GM19099 (cell line): ENCODE measurements around the gene E4F1.

Experiments
- POLR2A ChIP-seq: IDR thresholded peaks from 3 replicates; pipeline ENCODE4 v1.6.1; 2011; ENCODE audit warnings: low read depth; ENCODE audit not compliant: insufficient read length; ENCODE audit errors: extremely low read depth

The E4F1 gene

GRCh38 chr16:2278956-2279800 lies 55.8 kb downstream of the E4F1 start:
- no peak for TF ChIP-seq POLR2A

DNA sequence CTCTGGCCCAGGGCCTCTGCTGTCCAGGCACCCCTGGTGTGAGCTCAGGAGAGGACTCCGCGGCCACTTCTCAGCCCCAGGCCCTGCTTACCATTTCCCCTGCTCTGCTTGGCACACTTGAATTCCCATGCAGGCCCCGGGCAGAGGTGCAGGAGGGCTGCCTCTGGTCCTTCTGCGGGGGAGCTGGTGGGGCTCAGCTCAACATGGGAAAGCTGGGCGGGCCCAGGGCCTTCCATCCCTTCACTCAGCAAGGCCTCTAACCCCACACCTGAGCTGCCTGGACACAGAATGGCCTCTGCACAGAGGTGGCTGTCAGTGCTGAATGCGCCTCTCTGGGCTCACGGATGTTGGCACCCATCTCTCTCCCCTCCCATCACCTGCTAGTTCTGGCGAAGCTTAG lies 57.1 kb downstream of the E4F1 start:
- no peak for TF ChIP-seq POLR2A

- TF ChIP-seq POLR2A = no peak
These were observed 57.7 kb downstream of the E4F1 start for GRCh38 chr16:2280981-2281542.

DNA sequence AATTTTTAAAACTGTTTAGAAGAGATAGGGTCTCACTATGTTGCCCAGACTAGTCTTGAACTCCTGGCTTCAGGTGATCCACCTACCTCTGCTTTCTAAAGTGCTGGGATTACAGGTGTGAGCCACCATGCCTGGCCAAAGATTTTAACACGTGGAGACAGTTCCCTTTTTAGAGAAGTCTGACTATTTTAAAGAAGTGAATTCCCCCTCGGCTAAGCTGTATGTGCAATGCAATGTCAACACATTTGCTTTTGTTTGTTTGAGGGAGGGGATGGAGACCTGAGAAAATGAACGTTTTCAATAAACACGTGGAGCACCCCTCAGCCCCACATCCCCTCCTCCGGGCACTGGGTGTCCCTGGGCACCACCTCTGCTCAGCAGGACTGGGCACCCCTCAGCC lies 58.9 kb downstream of the E4F1 start:
- no peak for TF ChIP-seq POLR2A

DNA sequence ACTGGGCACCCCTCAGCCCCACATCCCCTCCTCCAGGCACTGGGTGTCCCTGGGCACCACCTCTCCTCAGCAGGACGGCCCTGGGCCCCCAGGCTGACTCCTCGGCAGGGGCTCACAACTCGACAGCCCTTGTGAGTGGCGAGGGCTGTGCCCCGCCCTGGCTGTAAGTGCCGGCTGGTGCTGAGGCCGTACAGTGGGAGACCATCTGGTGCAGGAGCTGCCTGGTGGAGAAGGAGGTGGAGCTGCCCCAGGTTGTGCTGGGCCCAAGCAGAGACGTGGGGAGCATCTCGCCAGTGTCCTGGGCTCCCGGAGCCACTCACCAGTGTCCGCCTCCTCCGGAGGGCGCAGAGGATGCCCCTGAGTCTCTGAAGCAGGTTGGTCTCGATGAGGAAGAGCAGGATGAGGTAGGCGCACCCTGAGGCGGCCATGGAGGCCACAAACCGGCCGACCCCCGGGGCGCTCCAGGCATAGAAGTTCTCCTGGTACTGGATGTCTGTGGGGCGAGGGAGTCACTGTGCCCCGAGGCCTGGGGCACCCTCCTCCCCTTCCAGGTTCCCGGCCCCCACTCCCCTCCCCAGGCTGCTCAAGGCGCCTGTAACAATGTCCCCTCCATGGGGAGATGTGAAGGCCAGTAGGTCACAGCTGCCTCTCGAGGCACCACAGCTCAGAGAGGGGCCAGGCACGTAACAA lies 59.6 kb downstream of the E4F1 start:
- TF ChIP-seq POLR2A = no peak

- TF ChIP-seq POLR2A = no peak
These were observed 60.8 kb downstream of the E4F1 start for GRCh38 chr16:2284001-2284770.

DNA sequence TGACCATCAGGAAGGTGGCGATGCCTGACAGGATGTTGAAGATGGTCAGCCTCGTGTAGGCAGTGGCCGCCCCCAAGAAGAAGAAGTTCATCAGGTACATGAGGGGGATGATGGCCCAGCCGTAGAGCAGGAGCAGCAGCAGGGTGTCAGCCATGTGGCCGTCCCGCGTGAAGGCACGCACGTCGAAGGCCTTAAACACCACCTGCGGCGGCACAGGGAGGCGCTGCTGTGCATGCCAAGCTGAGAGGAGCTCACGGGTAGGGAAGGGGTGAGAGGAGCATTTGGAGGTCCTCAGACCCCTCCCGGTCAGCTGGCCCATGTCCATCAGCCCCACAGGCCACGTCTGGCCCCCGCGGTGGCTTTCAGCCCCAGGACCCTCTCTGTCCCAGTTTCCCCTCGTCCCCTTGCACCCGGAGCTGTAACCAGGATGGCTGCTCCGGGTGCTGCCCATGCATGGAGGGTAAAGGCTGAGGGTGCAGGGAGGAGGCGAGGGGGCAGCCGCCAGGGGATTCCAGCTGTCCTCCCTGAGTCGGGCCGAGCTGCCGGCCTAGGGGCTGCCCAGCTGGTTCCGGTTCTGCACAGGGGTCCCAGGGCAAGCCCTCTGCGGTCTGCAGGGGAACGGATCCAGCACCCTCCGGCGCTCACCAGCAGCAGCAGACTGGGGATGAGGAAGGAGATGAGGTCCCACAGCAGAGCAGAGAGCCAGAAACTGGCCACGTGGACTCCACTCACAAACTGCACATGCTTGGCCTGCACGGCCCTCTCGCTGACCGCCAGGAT lies 61.6 kb downstream of the E4F1 start:
- no peak for TF ChIP-seq POLR2A
